Measurements from ENCODE around the gene CNOT4. TPM values are rescaled to one million over a fixed set of nuclear protein-coding genes. Genes with fewer than 3 reads are reported as not detected.
A peak's percentile ranks its signal among the peaks of the same experiment; 100 is the strongest.

The CNOT4 gene
- total RNA-seq, result 25.8 TPM
- long read RNA-seq, full-length matches to known transcripts, result 5 of 17 reads
- long read RNA-seq, partial matches to known transcripts, result 7 of 17 reads
- long read RNA-seq, other reads (novel, unspliced or antisense), result 5 of 17 reads

DNA sequence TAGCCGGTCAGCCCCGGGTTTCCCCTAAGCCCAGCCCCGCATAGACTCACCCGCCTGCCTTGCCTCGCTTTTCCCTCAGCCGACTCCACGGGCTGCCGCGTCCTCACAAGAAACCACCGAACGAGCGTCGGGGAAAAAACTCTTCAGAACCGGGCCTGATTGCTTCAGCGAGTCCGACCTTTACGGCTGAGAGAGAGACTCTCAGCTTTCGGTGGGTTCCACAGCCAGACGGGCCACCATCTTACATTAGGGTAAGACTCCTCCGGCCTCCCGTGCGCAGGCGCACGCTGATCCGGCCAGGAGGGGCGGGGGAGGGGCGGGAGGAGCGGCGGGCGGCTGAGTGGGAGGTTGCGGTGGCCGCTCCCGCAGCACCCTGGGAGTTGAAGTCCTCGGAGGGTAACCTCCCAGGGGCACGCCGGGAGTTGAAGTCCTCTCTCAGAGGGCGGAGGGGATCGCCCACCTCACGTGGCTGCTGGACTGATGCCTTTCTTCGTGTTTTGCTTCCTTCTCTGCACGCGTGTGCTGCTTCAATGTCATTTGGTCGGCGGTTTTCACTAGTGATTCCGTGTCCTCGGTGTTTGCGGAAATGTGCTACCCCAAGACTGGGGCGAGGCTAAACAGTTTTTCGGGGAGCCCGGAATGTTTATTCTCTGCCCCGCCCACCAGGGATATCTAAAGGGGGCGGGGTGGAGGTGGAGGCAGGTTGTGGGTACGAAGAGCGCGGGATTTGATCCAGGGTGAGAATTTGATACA is at the start of gene CNOT4:
Gene CNOT4 (minus strand): TSS at position 264 of the 753 bp plus-strand sequence. CDS start 71,771 bp downstream, outside the sequence.
- Histone ChIP-seq H3K36me3 (peaks cover 2% of the 10 kb centered on the region), H3K27ac (peak within 1 kb of the TSS; percentile 95), H3K27me3 (no peaks in the 10 kb centered on the region), H3K4me1 (peaks cover 30% of the 10 kb centered on the region), H3K9me3 (no peaks in the 10 kb centered on the region), H3K4me3 (peak within 1 kb of the TSS; percentile 85)
- ATAC-seq (peak; percentile 99), DNase-seq (peak; percentile 98)
- TF ChIP-seq, protein P1, sequence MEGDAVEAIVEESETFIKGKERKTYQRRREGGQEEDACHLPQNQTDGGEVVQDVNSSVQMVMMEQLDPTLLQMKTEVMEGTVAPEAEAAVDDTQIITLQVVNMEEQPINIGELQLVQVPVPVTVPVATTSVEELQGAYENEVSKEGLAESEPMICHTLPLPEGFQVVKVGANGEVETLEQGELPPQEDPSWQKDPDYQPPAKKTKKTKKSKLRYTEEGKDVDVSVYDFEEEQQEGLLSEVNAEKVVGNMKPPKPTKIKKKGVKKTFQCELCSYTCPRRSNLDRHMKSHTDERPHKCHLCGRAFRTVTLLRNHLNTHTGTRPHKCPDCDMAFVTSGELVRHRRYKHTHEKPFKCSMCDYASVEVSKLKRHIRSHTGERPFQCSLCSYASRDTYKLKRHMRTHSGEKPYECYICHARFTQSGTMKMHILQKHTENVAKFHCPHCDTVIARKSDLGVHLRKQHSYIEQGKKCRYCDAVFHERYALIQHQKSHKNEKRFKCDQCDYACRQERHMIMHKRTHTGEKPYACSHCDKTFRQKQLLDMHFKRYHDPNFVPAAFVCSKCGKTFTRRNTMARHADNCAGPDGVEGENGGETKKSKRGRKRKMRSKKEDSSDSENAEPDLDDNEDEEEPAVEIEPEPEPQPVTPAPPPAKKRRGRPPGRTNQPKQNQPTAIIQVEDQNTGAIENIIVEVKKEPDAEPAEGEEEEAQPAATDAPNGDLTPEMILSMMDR (IDR thresholded peaks at IDR 0.05), result no peak
- intact Hi-C loops (cut with DNase I), result no loop called here

DNA sequence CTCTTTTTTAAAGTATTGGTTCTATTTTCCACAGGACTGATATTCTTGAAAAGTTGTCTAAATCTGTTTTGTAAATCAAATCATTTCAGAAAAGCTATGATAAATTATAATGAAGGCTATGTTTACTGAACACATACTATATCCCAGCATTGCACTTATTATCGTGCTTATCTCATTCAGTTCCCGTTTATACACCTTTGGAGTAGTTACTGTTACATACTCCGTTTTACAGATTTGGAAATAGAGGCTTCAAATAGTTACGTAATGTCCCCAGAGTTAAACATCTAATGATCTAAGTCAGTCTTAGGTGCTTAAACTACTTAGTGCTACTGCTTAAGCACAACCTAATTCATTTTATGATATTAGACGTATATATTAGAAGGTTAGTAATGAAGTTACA is 49.0 kb upstream of the CNOT4 start:
- Histone ChIP-seq H3K36me3 (no peaks in the 10 kb centered on the region), H3K4me3 (peak overlapping the region; percentile 94), H3K9me3 (no peaks in the 10 kb centered on the region), H3K4me1 (peaks cover 9% of the 10 kb centered on the region), H3K27me3 (no peaks in the 10 kb centered on the region), H3K27ac (peak overlapping the region; percentile 99)
- intact Hi-C loops (cut with DNase I), result no loop called here
- TF ChIP-seq, protein P1 (IDR thresholded peaks at IDR 0.05), result no peak
- ATAC-seq (no peak), DNase-seq (no peak)

GRCh38 chr7:135558337-135558767 is 48.5 kb upstream of the CNOT4 start:
- Histone ChIP-seq H3K4me1 (peaks cover 9% of the 10 kb centered on the region), H3K36me3 (no peaks in the 10 kb centered on the region), H3K27ac (peak overlapping the region; percentile 99), H3K4me3 (peak overlapping the region; percentile 94), H3K9me3 (no peaks in the 10 kb centered on the region), H3K27me3 (no peaks in the 10 kb centered on the region)
- DNase-seq (peak; percentile 66), ATAC-seq (peak; percentile 83)
- intact Hi-C loops (cut with DNase I), result no loop called here
- TF ChIP-seq, protein P1 (IDR thresholded peaks at IDR 0.05), result peak; percentile 56

DNA sequence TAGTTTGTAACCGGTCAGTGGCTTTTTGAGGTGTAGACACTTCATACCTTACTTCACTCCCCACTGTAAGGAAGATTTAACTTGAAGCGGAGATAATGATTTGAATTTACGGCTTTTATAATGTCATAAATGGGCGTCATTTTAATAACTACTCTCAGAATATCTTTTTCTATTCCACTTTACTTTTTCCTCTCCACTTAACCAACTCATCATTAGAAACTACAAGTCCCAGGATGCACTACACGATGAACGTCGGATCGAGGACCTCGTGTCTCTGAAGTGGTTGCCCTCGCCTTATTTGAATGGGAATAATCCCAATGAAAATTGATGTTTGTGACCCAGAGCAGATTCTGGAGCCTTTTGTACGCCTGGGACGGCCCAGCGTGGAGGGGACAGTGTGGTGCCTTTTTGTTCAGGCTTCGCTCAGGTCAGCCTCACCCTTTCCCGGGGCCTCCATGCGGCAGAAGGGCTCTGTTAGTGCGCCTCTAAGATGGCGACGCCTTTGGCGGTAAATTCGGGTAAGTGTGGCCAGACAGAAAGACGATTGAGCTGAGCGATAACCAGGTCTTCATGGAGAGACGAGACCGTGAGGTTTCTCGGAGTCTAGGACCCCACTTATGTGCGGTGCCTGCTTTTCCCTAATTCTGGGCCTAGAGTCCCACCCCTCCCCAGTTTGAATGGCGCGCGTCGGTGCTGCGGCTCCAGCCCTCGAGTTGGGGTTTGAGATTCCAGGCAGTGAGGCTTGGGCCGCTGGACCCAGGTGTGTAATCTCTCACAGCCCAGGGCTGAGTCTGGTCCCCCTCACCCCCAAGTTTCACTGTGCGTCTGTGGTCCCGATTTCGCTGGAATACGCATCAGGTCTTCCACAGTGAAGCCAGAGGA is 47.8 kb upstream of the CNOT4 start, which contains the start of gene NUP205:
Gene NUP205 (plus strand): TSS at position 463 of the 882 bp plus-strand sequence. CDS start 28 bp downstream, at position 491.
- intact Hi-C loops (cut with DNase I), result no loop called here
- TF ChIP-seq, protein P1 (IDR thresholded peaks at IDR 0.05), result no peak
- H3K4me1 ChIP-seq, result peaks cover 9% of the 10 kb centered on the region

DNA sequence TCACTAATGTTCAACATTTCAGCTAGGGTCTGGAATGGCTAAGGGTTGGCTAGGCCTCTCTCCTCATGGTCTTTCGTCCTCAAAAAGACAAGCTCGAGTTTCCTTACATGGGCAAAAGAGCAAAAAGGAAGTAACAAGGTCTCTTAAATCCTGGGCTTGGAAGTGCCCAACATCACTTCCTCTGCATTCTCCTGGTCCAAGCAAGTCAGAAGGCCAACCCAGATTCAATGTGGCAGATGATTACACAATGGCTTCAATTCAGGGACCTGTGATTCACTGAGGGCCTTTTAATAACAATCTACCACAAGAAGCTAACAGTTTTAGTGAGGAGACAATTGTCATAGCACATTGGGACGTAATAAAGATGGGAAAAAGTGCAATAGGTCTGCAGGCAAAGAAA is 43.4 kb upstream of the CNOT4 start:
- intact Hi-C loops (cut with DNase I), result no loop called here
- no peak overlapping the region for H3K4me3 ChIP-seq

More for the DNA sequence above, 47.8 kb upstream of the CNOT4 start, which contains the start of gene NUP205:
- Histone ChIP-seq H3K9me3 (no peaks in the 10 kb centered on the region), H3K36me3 (no peaks in the 10 kb centered on the region), H3K27ac (peak within 1 kb of the TSS; percentile 99), H3K27me3 (no peaks in the 10 kb centered on the region), H3K4me3 (peak within 1 kb of the TSS; percentile 94)
- ATAC-seq, result peak; percentile 96
- DNase-seq, result peak; percentile 84

More for the DNA sequence above, 43.4 kb upstream of the CNOT4 start:
- H3K27ac ChIP-seq, result no peak overlapping the region
- no peaks in the 10 kb centered on the region for H3K36me3 ChIP-seq
- TF ChIP-seq, protein P1 (IDR thresholded peaks at IDR 0.05), result no peak
- DNase-seq (no peak), ATAC-seq (no peak)
- H3K9me3 ChIP-seq, result no peaks in the 10 kb centered on the region
- H3K4me1 ChIP-seq, result no peaks in the 10 kb centered on the region
- H3K27me3 ChIP-seq, result no peaks in the 10 kb centered on the region

Measured in upper lobe of right lung (tissue), 1 donor.